Measurements from ENCODE around the gene COA8. TPM values are rescaled to one million over a fixed set of nuclear protein-coding genes. Genes with fewer than 3 reads are reported as not detected.

COA8 gene
- total and polyA plus RNA-seq, 3 experiments from 2014 or later: 42.9 to 64.4 (median 43.5) TPM

GRCh38 chr14:103551338-103551762, 11.4 kb upstream of the COA8 start:
- Histone ChIP-seq H3K4me3 (ENCODE audit: low read length) (no peak overlapping the region), H3K27me3 (ENCODE audit: insufficient read depth, low read length, poor library complexity, severe bottlenecking) (no peaks in the 10 kb centered on the region), H3K36me3 (ENCODE audit: insufficient read depth, low read length) (no peaks in the 10 kb centered on the region), H3K27ac (ENCODE audit: low read depth, low read length) (no peak overlapping the region), H3K9me3 (ENCODE audit: low read length) (no peaks in the 10 kb centered on the region), H3K4me1 (ENCODE audit: insufficient read depth, low read length) (no peaks in the 10 kb centered on the region)
- CTCF ChIA-PET: interaction anchor here (9.0 kb wide), 1 partner anchor 32 kb away, joined by 61 read pairs; no protein-coding TSS in a partner anchor
- POLR2A ChIA-PET: no interaction called here
- no peaks in the 10 kb centered on the region for H3K27me3 Mint-ChIP-seq
- H3K9me3 Mint-ChIP-seq: no peaks in the 10 kb centered on the region
- H3K27ac Mint-ChIP-seq: peak overlapping the region in 1 of 8 donors; percentile 77
- no peak for DNase-seq
- H3K4me1 Mint-ChIP-seq: peaks cover 11 to 30% (median 11%) of the 10 kb centered on the region in 3 donors
- no peak overlapping the region for H3K4me3 Mint-ChIP-seq
- H3K36me3 Mint-ChIP-seq: peaks cover 0 to 28% (median 4%) of the 10 kb centered on the region in 3 donors

- H3K36me3 Mint-ChIP-seq: peaks cover 0 to 32% (median 4%) of the 10 kb centered on the region in 3 donors
- no peaks in the 10 kb centered on the region for H3K9me3 Mint-ChIP-seq
- H3K27ac ChIP-seq (ENCODE audit: low read depth, low read length): no peak overlapping the region
- DNase-seq: no peak
- peaks cover 14 to 34% (median 15%) of the 10 kb centered on the region in 3 donors for H3K4me1 Mint-ChIP-seq
- H3K4me3 ChIP-seq (ENCODE audit: low read length): no peak overlapping the region
- ChIA-PET CTCF (interaction anchor here (1.1 to 9.0 kb wide), 3 partner anchors 19 to 76 kb away, joined by 3 to 61 read pairs (median 4); no protein-coding TSS in a partner anchor), POLR2A (no interaction called here)
- no peaks in the 10 kb centered on the region for H3K27me3 ChIP-seq (ENCODE audit: insufficient read depth, low read length, poor library complexity, severe bottlenecking)
- no peaks in the 10 kb centered on the region for H3K27me3 Mint-ChIP-seq
- H3K27ac Mint-ChIP-seq: peak overlapping the region in 3 of 8 donors; percentile 31 to 88 (median 63)
- H3K9me3 ChIP-seq (ENCODE audit: low read length): no peaks in the 10 kb centered on the region
- no peak overlapping the region for H3K4me3 Mint-ChIP-seq
- no peaks in the 10 kb centered on the region for H3K4me1 ChIP-seq (ENCODE audit: insufficient read depth, low read length)
- no peaks in the 10 kb centered on the region for H3K36me3 ChIP-seq (ENCODE audit: insufficient read depth, low read length)
Observed at GRCh38 chr14:103552011-103552845, 10.5 kb upstream of the COA8 start.

DNA sequence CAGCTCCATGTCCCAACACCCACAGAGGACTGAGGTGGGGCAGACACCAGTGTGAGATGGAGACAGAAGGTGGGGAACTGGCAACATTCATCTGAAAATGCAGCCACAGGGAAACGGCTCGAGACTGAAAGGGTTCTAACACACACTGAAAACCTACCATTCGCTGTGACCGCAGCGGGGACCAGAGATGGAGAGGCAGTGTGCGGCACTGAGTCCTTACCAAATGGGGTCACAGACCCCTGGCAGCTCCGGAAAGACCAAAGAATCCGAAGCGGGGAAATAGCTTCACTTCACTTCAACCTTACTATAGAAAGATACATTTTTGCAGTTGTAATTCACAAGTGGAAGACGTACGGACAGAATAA, 9.9 kb upstream of the COA8 start:
- POLR2A ChIA-PET: no interaction called here

DNA sequence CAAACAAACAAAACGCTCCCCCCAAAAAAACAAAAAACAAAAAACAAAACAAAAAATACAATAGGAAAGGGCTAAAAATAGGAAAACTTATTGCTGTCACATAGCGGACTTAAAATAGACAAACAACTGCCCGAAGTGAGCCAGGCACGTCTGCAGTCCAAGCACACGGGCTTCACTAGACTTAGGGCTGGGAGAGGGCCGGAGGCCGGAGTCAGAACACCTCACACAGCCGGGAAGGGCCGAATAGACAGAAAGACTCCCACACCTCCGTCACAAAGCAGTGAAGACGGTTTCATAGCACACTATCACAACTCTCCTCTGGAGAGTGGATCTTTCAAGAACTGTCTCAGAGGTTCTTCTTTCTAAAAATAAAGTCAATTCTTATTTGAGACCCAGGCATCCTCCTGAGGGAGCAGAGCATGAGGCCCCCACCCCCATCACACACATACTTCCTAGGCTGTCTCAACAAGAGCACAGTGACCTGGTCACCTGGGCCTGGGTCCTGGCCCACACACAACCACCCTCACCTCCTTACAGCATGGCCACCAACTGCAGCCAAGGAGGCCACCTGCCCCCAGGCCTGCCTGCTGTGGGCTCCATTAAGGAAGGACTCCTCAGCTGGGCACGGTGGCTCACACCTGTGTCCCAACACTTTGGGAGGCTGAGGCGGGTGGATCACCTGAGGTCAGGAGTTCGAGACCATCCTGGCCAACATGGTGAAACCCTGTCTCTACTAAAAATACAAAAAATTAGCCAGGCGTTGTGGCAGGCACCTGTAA, 7.0 kb upstream of the COA8 start:
- no peak overlapping the region for H3K27ac ChIP-seq (ENCODE audit: low read depth, low read length)
- H3K4me3 Mint-ChIP-seq: no peak overlapping the region
- H3K27me3 ChIP-seq (ENCODE audit: insufficient read depth, low read length, poor library complexity, severe bottlenecking): no peaks in the 10 kb centered on the region
- no peak for DNase-seq
- H3K27ac Mint-ChIP-seq: peak overlapping the region in 2 of 8 donors; percentile 51 to 54
- H3K4me3 ChIP-seq (ENCODE audit: low read length): no peak overlapping the region
- H3K4me1 ChIP-seq (ENCODE audit: insufficient read depth, low read length): peaks cover 18% of the 10 kb centered on the region
- ChIA-PET POLR2A (no interaction called here), CTCF (no interaction called here)
- H3K27me3 Mint-ChIP-seq: no peaks in the 10 kb centered on the region
- H3K36me3 ChIP-seq (ENCODE audit: insufficient read depth, low read length): peaks cover 20% of the 10 kb centered on the region
- peaks cover 0 to 62% (median 7%) of the 10 kb centered on the region in 3 donors for H3K36me3 Mint-ChIP-seq
- no peaks in the 10 kb centered on the region for H3K9me3 Mint-ChIP-seq
- peaks cover 42 to 69% (median 49%) of the 10 kb centered on the region in 3 donors for H3K4me1 Mint-ChIP-seq
- H3K9me3 ChIP-seq (ENCODE audit: low read length): no peaks in the 10 kb centered on the region

More for the DNA sequence above, 9.9 kb upstream of the COA8 start:
- DNase-seq: no peak
- Histone ChIP-seq H3K4me3 (ENCODE audit: low read length) (no peak overlapping the region), H3K9me3 (ENCODE audit: low read length) (no peaks in the 10 kb centered on the region), H3K4me1 (ENCODE audit: insufficient read depth, low read length) (no peaks in the 10 kb centered on the region), H3K27me3 (ENCODE audit: insufficient read depth, low read length, poor library complexity, severe bottlenecking) (no peaks in the 10 kb centered on the region), H3K27ac (ENCODE audit: low read depth, low read length) (no peak overlapping the region), H3K36me3 (ENCODE audit: insufficient read depth, low read length) (no peaks in the 10 kb centered on the region)
- H3K27ac Mint-ChIP-seq: no peak overlapping the region
- no peaks in the 10 kb centered on the region for H3K9me3 Mint-ChIP-seq
- H3K36me3 Mint-ChIP-seq: peaks cover 0 to 36% (median 4%) of the 10 kb centered on the region in 3 donors
- H3K4me3 Mint-ChIP-seq: no peak overlapping the region
- no peaks in the 10 kb centered on the region for H3K27me3 Mint-ChIP-seq
- peaks cover 19 to 40% (median 19%) of the 10 kb centered on the region in 3 donors for H3K4me1 Mint-ChIP-seq
- CTCF ChIA-PET: interaction anchor here (1.1 to 1.5 kb wide), 2 partner anchors 19 to 75 kb away, joined by 3 to 4 read pairs; no protein-coding TSS in a partner anchor

DNA sequence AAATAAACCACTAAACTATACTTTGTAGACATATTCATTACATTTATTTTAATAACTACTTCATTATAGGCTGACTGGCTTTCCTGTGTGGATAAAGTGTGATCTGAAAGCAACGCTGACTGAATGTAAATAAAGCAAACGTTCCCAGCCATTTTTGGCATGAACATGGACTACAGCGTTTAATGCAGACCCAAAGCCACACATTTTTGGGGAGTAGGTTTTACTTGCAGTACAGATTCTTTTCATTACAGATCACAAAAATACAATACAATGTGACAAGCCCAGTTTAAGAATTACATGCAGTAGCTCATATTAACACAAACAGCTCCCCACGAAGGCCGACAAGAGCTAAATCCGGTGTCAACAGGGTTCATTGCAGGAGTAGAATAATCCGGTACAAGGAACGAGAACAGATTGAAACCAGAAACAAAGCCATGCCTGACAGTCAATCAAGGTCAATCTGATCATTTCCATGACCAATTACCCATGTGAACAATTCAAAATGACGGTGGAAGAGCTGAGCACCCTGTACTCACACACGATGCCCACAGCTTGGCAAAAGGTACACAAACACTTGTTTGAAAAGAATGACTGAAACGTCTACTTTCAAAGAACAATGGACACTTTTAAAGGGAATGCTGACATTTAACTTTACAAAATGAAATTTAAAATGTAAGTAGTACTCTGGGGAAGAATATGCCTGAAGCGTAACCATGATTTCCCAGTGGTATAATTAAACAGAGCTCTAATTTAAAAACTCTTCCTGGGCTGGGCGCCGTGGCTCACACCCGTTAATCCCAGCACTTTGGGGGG, 5.6 kb upstream of the COA8 start:
- Mint-ChIP-seq H3K36me3 (peaks cover 0 to 66% (median 8%) of the 10 kb centered on the region in 3 donors), H3K27ac (peak overlapping the region in 3 of 8 donors; percentile 17 to 61 (median 30)), H3K4me1 (peaks cover 54 to 77% (median 57%) of the 10 kb centered on the region in 3 donors), H3K27me3 (no peaks in the 10 kb centered on the region), H3K9me3 (no peaks in the 10 kb centered on the region), H3K4me3 (peak overlapping the region in 1 of 7 donors; percentile 32)
- no peak overlapping the region for H3K27ac ChIP-seq (ENCODE audit: low read depth, low read length)
- peaks cover 29% of the 10 kb centered on the region for H3K4me1 ChIP-seq (ENCODE audit: insufficient read depth, low read length)
- ChIA-PET POLR2A (interaction anchor here (0.6 kb wide), 1 partner anchor 37 kb away, joined by 3 read pairs; no protein-coding TSS in a partner anchor), CTCF (no interaction called here)
- DNase-seq: no peak
- H3K36me3 ChIP-seq (ENCODE audit: insufficient read depth, low read length): peaks cover 20% of the 10 kb centered on the region
- no peaks in the 10 kb centered on the region for H3K9me3 ChIP-seq (ENCODE audit: low read length)
- H3K27me3 ChIP-seq (ENCODE audit: insufficient read depth, low read length, poor library complexity, severe bottlenecking): no peaks in the 10 kb centered on the region
- no peak overlapping the region for H3K4me3 ChIP-seq (ENCODE audit: low read length)

GRCh38 chr14:103558071-103558882, 4.5 kb upstream of the COA8 start:
- Histone ChIP-seq H3K9me3 (ENCODE audit: low read length) (no peaks in the 10 kb centered on the region), H3K4me1 (ENCODE audit: insufficient read depth, low read length) (peaks cover 30% of the 10 kb centered on the region), H3K4me3 (ENCODE audit: low read length) (no peak overlapping the region), H3K27ac (ENCODE audit: low read depth, low read length) (no peak overlapping the region), H3K27me3 (ENCODE audit: insufficient read depth, low read length, poor library complexity, severe bottlenecking) (no peaks in the 10 kb centered on the region), H3K36me3 (ENCODE audit: insufficient read depth, low read length) (peaks cover 20% of the 10 kb centered on the region)
- peak overlapping the region in 1 of 7 donors; percentile 18 for H3K4me3 Mint-ChIP-seq
- peaks cover 54 to 77% (median 60%) of the 10 kb centered on the region in 3 donors for H3K4me1 Mint-ChIP-seq
- POLR2A ChIA-PET: interaction anchor here (0.6 kb wide), 1 partner anchor 1836 kb away, joined by 5 read pairs; no protein-coding TSS in a partner anchor
- H3K36me3 Mint-ChIP-seq: peaks cover 0 to 59% (median 8%) of the 10 kb centered on the region in 3 donors
- DNase-seq: no peak
- CTCF ChIA-PET: interaction anchor here (0.6 to 1.6 kb wide), 2 partner anchors 39 to 258 kb away, joined by 3 to 5 read pairs; no protein-coding TSS in a partner anchor
- no peaks in the 10 kb centered on the region for H3K27me3 Mint-ChIP-seq
- peak overlapping the region in 5 of 8 donors; percentile 12 to 79 (median 26) for H3K27ac Mint-ChIP-seq
- no peaks in the 10 kb centered on the region for H3K9me3 Mint-ChIP-seq

DNA sequence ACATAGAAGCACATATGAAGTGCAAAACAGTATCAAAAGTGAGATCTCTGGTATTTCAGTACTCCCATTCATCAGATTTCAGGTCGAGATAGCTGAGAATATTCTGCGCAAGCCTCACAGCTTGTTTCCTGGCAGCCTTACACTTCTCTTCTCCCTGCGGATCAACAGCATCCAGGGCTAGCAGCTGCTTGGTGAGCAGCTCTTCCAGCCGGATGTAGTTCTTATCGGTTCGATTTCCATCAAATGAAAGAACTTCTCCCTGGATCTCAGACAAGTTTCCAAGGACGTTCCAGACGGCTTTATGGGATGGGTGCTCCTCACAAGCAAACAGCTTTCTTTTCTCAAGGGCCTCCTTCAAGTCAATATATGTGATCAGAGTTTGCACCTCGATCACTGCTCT, 3.0 kb upstream of the COA8 start:
- H3K27ac Mint-ChIP-seq: peak overlapping the region in 3 of 8 donors; percentile 45 to 82 (median 47)
- H3K4me1 ChIP-seq (ENCODE audit: insufficient read depth, low read length): peaks cover 41% of the 10 kb centered on the region
- peak overlapping the region in 5 of 7 donors; percentile 17 to 93 (median 33) for H3K4me3 Mint-ChIP-seq

More for the DNA sequence above, 3.0 kb upstream of the COA8 start:
- no peaks in the 10 kb centered on the region for H3K27me3 Mint-ChIP-seq
- ChIA-PET CTCF (interaction anchor here (1.6 kb wide), 1 partner anchor 41 kb away, joined by 5 read pairs; no protein-coding TSS in a partner anchor), POLR2A (no interaction called here)
- no peaks in the 10 kb centered on the region for H3K9me3 ChIP-seq (ENCODE audit: low read length)
- peaks cover 61 to 82% (median 70%) of the 10 kb centered on the region in 3 donors for H3K4me1 Mint-ChIP-seq
- H3K27ac ChIP-seq (ENCODE audit: low read depth, low read length): no peak overlapping the region
- peaks cover 0 to 57% (median 7%) of the 10 kb centered on the region in 3 donors for H3K36me3 Mint-ChIP-seq
- no peaks in the 10 kb centered on the region for H3K27me3 ChIP-seq (ENCODE audit: insufficient read depth, low read length, poor library complexity, severe bottlenecking)
- H3K9me3 Mint-ChIP-seq: no peaks in the 10 kb centered on the region
- no peak for DNase-seq
- H3K36me3 ChIP-seq (ENCODE audit: insufficient read depth, low read length): peaks cover 20% of the 10 kb centered on the region
- no peak overlapping the region for H3K4me3 ChIP-seq (ENCODE audit: low read length)
